Measurements from ENCODE around the gene RPL36. TPM values are rescaled to one million over a fixed set of nuclear protein-coding genes. Genes with fewer than 3 reads are reported as not detected.
A peak's percentile ranks its signal among the peaks of the same experiment; 100 is the strongest.

The RPL36 gene
- polyA plus RNA-seq, 1 of the 3 experiments (the other 2 are of a cell fraction) = 1,383 TPM

DNA sequence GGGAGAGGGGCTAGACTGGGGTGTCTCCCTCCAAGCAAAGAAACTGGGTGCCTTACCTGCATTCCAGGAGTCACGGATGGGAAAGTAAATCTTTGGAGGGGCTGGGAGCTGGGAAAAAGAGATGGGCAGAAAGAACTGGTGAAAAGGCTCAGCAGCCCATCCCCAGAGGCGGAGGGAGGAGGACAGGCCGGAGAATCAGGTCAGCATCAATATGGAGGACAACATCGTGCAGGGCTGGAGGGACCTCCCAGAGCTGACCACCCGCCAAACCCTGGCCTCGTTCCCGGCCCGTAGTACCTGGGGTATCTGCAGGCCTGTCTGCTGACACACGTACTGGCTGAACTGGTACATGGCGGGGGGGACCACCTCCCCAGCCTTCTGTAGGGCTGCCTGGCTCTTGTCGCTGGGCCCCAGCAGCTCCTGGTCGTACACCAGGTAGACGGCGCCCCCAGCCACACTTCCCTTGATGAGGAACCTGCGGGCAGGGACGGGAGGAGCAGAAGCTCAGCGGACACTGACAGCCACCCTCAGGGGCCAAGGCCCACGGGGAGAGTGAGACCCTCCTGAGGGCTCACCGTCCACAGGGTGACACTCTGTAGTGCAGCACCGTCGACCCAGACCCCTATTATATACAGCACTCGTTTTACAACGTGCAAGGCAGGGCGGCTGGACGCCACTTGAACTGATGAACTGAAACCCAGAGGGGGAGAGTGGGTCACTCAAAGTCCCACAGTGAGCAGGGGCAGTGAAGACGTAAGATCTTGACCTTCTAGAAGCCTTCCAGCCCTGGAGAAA, 10.6 kb upstream of the RPL36 start:
- H3K36me3 ChIP-seq (replicated peaks in 1 of 2; ENCODE audit: control insufficient read depth in 1 of 2, insufficient read depth in 2 of 2, low read length in 1 of 2) = no peaks in the 10 kb centered on the region

More for the DNA sequence above, 10.6 kb upstream of the RPL36 start:
- H3K4me3 ChIP-seq (ENCODE audit: low read depth in 2 of 2, low read length in 1 of 2) = peak overlapping the region; percentile 81 to 85
- H3K4me2 ChIP-seq = peak overlapping the region; percentile 98
- H2AFZ ChIP-seq (ENCODE audit: low read depth) = peak overlapping the region; percentile 86; the same call in 1 of the 2 replicates
- WGBS (ENCODE audit: low lambda C conversion rate) = 18% methylated on average over 20 of the region's 26 CpGs
- H3K27me3 ChIP-seq (ENCODE audit: insufficient read depth) = no peaks in the 10 kb centered on the region
- peaks cover 17% of the 10 kb centered on the region for H3K79me2 ChIP-seq (ENCODE audit: insufficient read depth)
- DNase-seq = no peak
- no peaks in the 10 kb centered on the region for H3K9me3 ChIP-seq
- TF ChIP-seq JUND (IDR thresholded peaks at IDR 0.05) = no peak
- no peak for TF ChIP-seq RAD21 (IDR thresholded peaks at IDR 0.05; ENCODE audit: low read length)
- TF ChIP-seq RCOR1 (IDR thresholded peaks at IDR 0.05; ENCODE audit: low read length) = no peak
- TF ChIP-seq, protein P1, sequence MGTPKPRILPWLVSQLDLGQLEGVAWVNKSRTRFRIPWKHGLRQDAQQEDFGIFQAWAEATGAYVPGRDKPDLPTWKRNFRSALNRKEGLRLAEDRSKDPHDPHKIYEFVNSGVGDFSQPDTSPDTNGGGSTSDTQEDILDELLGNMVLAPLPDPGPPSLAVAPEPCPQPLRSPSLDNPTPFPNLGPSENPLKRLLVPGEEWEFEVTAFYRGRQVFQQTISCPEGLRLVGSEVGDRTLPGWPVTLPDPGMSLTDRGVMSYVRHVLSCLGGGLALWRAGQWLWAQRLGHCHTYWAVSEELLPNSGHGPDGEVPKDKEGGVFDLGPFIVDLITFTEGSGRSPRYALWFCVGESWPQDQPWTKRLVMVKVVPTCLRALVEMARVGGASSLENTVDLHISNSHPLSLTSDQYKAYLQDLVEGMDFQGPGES (IDR thresholded peaks at IDR 0.05; ENCODE audit: low read depth, low read length) = no peak
- TF ChIP-seq EP300 (IDR thresholded peaks at IDR 0.05; ENCODE audit: borderline replicate concordance in 1 of 2, low read depth in 1 of 2, low read length in 1 of 2) = no peak
- TF ChIP-seq TCF12 (IDR thresholded peaks at IDR 0.05) = no peak
- TF ChIP-seq, protein P2, sequence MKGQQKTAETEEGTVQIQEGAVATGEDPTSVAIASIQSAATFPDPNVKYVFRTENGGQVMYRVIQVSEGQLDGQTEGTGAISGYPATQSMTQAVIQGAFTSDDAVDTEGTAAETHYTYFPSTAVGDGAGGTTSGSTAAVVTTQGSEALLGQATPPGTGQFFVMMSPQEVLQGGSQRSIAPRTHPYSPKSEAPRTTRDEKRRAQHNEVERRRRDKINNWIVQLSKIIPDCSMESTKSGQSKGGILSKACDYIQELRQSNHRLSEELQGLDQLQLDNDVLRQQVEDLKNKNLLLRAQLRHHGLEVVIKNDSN (IDR thresholded peaks at IDR 0.05; ENCODE audit: borderline replicate concordance, low read depth) = no peak
- TF ChIP-seq FOXJ3 (CRISPR knock-in tag; IDR thresholded peaks at IDR 0.05) = no peak
- TF ChIP-seq FOXM1 (IDR thresholded peaks at IDR 0.05; ENCODE audit: low read depth) = no peak
- TF ChIP-seq, protein P3, sequence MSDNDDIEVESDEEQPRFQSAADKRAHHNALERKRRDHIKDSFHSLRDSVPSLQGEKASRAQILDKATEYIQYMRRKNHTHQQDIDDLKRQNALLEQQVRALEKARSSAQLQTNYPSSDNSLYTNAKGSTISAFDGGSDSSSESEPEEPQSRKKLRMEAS (IDR thresholded peaks at IDR 0.05; ENCODE audit: low read depth) = no peak
- TF ChIP-seq, protein P4, sequence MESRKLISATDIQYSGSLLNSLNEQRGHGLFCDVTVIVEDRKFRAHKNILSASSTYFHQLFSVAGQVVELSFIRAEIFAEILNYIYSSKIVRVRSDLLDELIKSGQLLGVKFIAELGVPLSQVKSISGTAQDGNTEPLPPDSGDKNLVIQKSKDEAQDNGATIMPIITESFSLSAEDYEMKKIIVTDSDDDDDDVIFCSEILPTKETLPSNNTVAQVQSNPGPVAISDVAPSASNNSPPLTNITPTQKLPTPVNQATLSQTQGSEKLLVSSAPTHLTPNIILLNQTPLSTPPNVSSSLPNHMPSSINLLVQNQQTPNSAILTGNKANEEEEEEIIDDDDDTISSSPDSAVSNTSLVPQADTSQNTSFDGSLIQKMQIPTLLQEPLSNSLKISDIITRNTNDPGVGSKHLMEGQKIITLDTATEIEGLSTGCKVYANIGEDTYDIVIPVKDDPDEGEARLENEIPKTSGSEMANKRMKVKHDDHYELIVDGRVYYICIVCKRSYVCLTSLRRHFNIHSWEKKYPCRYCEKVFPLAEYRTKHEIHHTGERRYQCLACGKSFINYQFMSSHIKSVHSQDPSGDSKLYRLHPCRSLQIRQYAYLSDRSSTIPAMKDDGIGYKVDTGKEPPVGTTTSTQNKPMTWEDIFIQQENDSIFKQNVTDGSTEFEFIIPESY (IDR thresholded peaks at IDR 0.05; ENCODE audit: borderline replicate concordance, low read depth) = no peak
- no peak for TF ChIP-seq EZH2phosphoT487 (IDR thresholded peaks at IDR 0.05; ENCODE audit: borderline replicate concordance, low read depth)
- TF ChIP-seq ELF1 (IDR thresholded peaks at IDR 0.05) = no peak
- no peak for TF ChIP-seq SMC3 (IDR thresholded peaks at IDR 0.05; ENCODE audit: low read depth, low read length)
- TF ChIP-seq, protein P5, sequence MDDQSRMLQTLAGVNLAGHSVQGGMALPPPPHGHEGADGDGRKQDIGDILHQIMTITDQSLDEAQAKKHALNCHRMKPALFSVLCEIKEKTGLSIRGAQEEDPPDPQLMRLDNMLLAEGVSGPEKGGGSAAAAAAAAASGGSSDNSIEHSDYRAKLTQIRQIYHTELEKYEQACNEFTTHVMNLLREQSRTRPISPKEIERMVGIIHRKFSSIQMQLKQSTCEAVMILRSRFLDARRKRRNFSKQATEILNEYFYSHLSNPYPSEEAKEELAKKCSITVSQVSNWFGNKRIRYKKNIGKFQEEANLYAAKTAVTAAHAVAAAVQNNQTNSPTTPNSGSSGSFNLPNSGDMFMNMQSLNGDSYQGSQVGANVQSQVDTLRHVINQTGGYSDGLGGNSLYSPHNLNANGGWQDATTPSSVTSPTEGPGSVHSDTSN (IDR thresholded peaks at IDR 0.05) = no peak
- TF ChIP-seq, protein P6, sequence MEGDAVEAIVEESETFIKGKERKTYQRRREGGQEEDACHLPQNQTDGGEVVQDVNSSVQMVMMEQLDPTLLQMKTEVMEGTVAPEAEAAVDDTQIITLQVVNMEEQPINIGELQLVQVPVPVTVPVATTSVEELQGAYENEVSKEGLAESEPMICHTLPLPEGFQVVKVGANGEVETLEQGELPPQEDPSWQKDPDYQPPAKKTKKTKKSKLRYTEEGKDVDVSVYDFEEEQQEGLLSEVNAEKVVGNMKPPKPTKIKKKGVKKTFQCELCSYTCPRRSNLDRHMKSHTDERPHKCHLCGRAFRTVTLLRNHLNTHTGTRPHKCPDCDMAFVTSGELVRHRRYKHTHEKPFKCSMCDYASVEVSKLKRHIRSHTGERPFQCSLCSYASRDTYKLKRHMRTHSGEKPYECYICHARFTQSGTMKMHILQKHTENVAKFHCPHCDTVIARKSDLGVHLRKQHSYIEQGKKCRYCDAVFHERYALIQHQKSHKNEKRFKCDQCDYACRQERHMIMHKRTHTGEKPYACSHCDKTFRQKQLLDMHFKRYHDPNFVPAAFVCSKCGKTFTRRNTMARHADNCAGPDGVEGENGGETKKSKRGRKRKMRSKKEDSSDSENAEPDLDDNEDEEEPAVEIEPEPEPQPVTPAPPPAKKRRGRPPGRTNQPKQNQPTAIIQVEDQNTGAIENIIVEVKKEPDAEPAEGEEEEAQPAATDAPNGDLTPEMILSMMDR (IDR thresholded peaks at IDR 0.05) = no peak
- ChIA-PET CTCF (interaction anchor here (0.6 to 1.4 kb wide), 2 partner anchors 10 to 77 kb away, joined by 3 to 7 read pairs; partner anchors contain the start of gene RPL36), POLR2A (interaction anchor here (0.6 kb wide), 1 partner anchor 371 kb away, joined by 3 read pairs; no protein-coding TSS in a partner anchor)
- no peaks in the 10 kb centered on the region for H3F3A ChIP-seq (replicated peaks; ENCODE audit: insufficient read depth)
- H3K4me1 ChIP-seq (ENCODE audit: control insufficient read depth in 1 of 2, insufficient read depth in 2 of 2, low read depth in 1 of 2, low read length in 1 of 2) = peaks cover 4 to 21% of the 10 kb centered on the region in 2 experiments; a peak in 1 of 4 replicates
- no peaks in the 10 kb centered on the region for H4K20me1 ChIP-seq (ENCODE audit: insufficient read depth)
- peak overlapping the region; percentile 89 for H3K9ac ChIP-seq
- no peaks in the 10 kb centered on the region for H3K9me2 ChIP-seq
- H3K27ac ChIP-seq (ENCODE audit: low read depth in 2 of 2, low read length in 1 of 2) = peak overlapping the region; percentile 74 to 85; a peak in 3 of 4 replicates
